Uterus (tissue), 4 donors: ENCODE results near the gene MTUS2. TPM values are rescaled to one million over a fixed set of nuclear protein-coding genes. Genes with fewer than 3 reads are reported as not detected.

Source experiments
- DNase-seq, 2 donors: peaks; one replicate each; pipeline ENCODE4 v3.0.0-alpha.2; 2019 to 2020
- H3K27ac ChIP-seq, 2 donors: fragments of 200-600 bp; sonication (generic); 1 replicate in 1 of 2; 2 replicates in 1 of 2; pipeline ENCODE4 v1.5.1; 2016 to 2018
- H3K27me3 ChIP-seq, 2 donors: fragments of 200-600 bp; sonication (generic); one replicate each; pipeline ENCODE4 v1.5.1; 2018 to 2019; ENCODE audit warnings: control low read depth in 1 of 2
- H3K36me3 ChIP-seq, 2 donors: fragments of 200-600 bp; sonication (generic); one replicate each; pipeline ENCODE4 v1.5.1; 2019; ENCODE audit warnings: control low read depth in 1 of 2
- H3K4me1 ChIP-seq, 2 donors: fragments of 200-600 bp; sonication (generic); one replicate each; pipeline ENCODE4 v1.5.1; 2018 to 2019; ENCODE audit warnings: control low read depth in 1 of 2
- H3K4me3 ChIP-seq, 2 donors: fragments of 200-600 bp; sonication (generic); 1 replicate in 1 of 2; 2 replicates in 1 of 2; pipeline ENCODE4 v1.5.1; 2018 to 2019; ENCODE audit warnings: mild to moderate bottlenecking in 1 of 2
- H3K9me3 ChIP-seq, 2 donors: fragments of 200-600 bp; sonication (generic); one replicate each; pipeline ENCODE4 v1.5.1; 2019; ENCODE audit warnings: control low read depth in 1 of 2
- POLR2A ChIP-seq, 2 donors: fragments of 450-650 bp; IDR thresholded peaks; one replicate each; pipeline ENCODE4 v1.6.1; 2016; ENCODE audit warnings: antibody characterized with exemption in 2 of 2, mild to moderate bottlenecking in 1 of 2, moderate library complexity in 1 of 2
- intact Hi-C: fragments of 100-400 bp; cut with DNase I; formaldehyde crosslinking; loops from one replicate; pipeline ENCODE4 v1.15.1; 2023; ENCODE audit warnings: low total_unique reads
- total RNA-seq, 4 donors: library from RNA; depleted of rRNA in 3 of 4; stranded (reverse); fragments of >200 nt in 3 of 4; gene quantifications; one replicate each; pipeline versions ENCODE4 v1.1.0 to v1.2.4, GENCODE V29; 2014 to 2023
- TF ChIP-seq, protein P1 (sequence below), 4 experiments: fragments of 200-600 bp in 2 of 4; fragments of 450-650 bp in 2 of 4; sonication (generic) in 2 of 4; IDR thresholded peaks; one replicate each; pipeline ENCODE4 v1.5.1; 2016 to 2019; ENCODE audit warnings: antibody characterized with exemption in 4 of 4, mild to moderate bottlenecking in 2 of 4, moderate library complexity in 1 of 4
- donor health status: DM: yes; HTN: yes; CAD: no.

The MTUS2 gene
- total RNA-seq, 4 donors from 2014 or later = 0.26 to 4.0 (median 3.6) TPM; not detected in 1

DNA sequence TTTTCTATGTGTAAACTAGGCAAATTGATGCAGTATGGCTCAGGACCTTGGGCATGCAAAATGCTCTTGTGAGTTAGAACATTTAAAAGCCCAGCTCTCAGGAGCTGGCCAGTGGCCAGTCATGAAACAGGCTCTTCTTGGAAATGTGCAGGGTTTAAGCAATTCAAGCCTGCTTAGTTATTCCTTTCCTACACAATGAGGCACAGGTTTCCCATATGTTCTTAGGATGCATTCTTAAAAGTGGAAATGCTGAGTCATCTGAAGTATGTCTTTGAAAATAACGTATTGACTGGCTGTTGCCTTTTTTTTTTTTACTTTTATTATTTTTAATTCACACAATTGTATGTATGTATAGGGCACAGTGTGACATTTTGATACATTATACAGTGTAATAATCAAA is 474.7 kb downstream of the MTUS2 start:
- intact Hi-C loops = no loop called here
- no peaks in the 10 kb centered on the region for H3K9me3 ChIP-seq
- no peak overlapping the region for H3K27ac ChIP-seq
- DNase-seq = no peak
- H3K27me3 ChIP-seq = no peaks in the 10 kb centered on the region
- no peaks in the 10 kb centered on the region for H3K36me3 ChIP-seq
- H3K4me1 ChIP-seq = no peaks in the 10 kb centered on the region
- TF ChIP-seq POLR2A (IDR thresholded peaks at IDR 0.05) = no peak
- TF ChIP-seq, protein P1, sequence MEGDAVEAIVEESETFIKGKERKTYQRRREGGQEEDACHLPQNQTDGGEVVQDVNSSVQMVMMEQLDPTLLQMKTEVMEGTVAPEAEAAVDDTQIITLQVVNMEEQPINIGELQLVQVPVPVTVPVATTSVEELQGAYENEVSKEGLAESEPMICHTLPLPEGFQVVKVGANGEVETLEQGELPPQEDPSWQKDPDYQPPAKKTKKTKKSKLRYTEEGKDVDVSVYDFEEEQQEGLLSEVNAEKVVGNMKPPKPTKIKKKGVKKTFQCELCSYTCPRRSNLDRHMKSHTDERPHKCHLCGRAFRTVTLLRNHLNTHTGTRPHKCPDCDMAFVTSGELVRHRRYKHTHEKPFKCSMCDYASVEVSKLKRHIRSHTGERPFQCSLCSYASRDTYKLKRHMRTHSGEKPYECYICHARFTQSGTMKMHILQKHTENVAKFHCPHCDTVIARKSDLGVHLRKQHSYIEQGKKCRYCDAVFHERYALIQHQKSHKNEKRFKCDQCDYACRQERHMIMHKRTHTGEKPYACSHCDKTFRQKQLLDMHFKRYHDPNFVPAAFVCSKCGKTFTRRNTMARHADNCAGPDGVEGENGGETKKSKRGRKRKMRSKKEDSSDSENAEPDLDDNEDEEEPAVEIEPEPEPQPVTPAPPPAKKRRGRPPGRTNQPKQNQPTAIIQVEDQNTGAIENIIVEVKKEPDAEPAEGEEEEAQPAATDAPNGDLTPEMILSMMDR (IDR thresholded peaks at IDR 0.05) = no peak
- no peak overlapping the region for H3K4me3 ChIP-seq

GRCh38 chr13:29301027-29301426 is 480.9 kb downstream of the MTUS2 start:
- intact Hi-C loops = no loop called here
- DNase-seq = no peak
- TF ChIP-seq POLR2A (IDR thresholded peaks at IDR 0.05) = no peak
- TF ChIP-seq, protein P1 (IDR thresholded peaks at IDR 0.05) = no peak
- H3K36me3 ChIP-seq = no peaks in the 10 kb centered on the region
- no peaks in the 10 kb centered on the region for H3K27me3 ChIP-seq
- H3K4me1 ChIP-seq = no peaks in the 10 kb centered on the region
- peaks cover 0 to 3% of the 10 kb centered on the region in 2 donors for H3K9me3 ChIP-seq
- H3K4me3 ChIP-seq = no peak overlapping the region
- no peak overlapping the region for H3K27ac ChIP-seq

DNA sequence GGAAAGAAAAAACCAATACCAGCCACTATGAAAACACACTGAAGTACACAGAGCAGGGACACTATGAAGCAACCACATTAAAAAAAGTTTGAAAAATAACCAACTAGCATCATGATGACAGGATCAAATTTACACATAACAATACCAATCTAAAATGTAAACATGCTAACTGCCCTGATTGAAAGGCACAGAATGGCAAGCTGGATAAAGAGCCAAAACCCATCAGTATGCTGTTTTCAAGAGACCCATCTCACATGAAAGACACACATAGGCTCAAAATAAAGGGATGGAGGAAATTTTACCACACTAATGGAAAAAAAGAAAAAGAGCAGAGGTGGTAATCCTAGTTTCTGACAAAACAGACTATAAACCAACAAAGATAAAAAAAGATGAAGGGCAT is 484.0 kb downstream of the MTUS2 start:
- Histone ChIP-seq H3K4me1 (no peaks in the 10 kb centered on the region), H3K36me3 (no peaks in the 10 kb centered on the region), H3K4me3 (no peak overlapping the region), H3K27ac (no peak overlapping the region), H3K27me3 (no peaks in the 10 kb centered on the region), H3K9me3 (peaks cover 0 to 3% of the 10 kb centered on the region in 2 donors)
- intact Hi-C loops = no loop called here
- no peak for TF ChIP-seq POLR2A (IDR thresholded peaks at IDR 0.05)
- TF ChIP-seq, protein P1 (IDR thresholded peaks at IDR 0.05) = no peak
- no peak for DNase-seq

GRCh38 chr13:29310806-29311205 is 490.7 kb downstream of the MTUS2 start:
- H3K27ac ChIP-seq = no peak overlapping the region
- intact Hi-C loops = no loop called here
- no peak for TF ChIP-seq POLR2A (IDR thresholded peaks at IDR 0.05)
- TF ChIP-seq, protein P1 (IDR thresholded peaks at IDR 0.05) = no peak
- no peaks in the 10 kb centered on the region for H3K27me3 ChIP-seq
- no peak for DNase-seq
- H3K9me3 ChIP-seq = peaks cover 0 to under 1% of the 10 kb centered on the region in 2 donors
- H3K4me3 ChIP-seq = no peak overlapping the region
- no peaks in the 10 kb centered on the region for H3K36me3 ChIP-seq
- H3K4me1 ChIP-seq = no peaks in the 10 kb centered on the region

GRCh38 chr13:29315847-29316246 is 495.7 kb downstream of the MTUS2 start:
- intact Hi-C loops = no loop called here
- H3K9me3 ChIP-seq = no peaks in the 10 kb centered on the region
- no peaks in the 10 kb centered on the region for H3K36me3 ChIP-seq
- H3K4me1 ChIP-seq = no peaks in the 10 kb centered on the region
- DNase-seq = no peak
- no peak overlapping the region for H3K27ac ChIP-seq
- TF ChIP-seq, protein P1 (IDR thresholded peaks at IDR 0.05) = no peak
- no peak for TF ChIP-seq POLR2A (IDR thresholded peaks at IDR 0.05)
- no peak overlapping the region for H3K4me3 ChIP-seq
- H3K27me3 ChIP-seq = no peaks in the 10 kb centered on the region
